ENCODE measurements around the gene ACP7. TPM values are rescaled to one million over a fixed set of nuclear protein-coding genes. Genes with fewer than 3 reads are reported as not detected.
"Not testable (repeated sequence)": the region's sequence is repeated elsewhere in the genome, so short reads cannot be mapped to it uniquely, and the experiment has no call there.

Gene ACP7
- total RNA-seq, 1 experiment from 2014 or later, result not detected

DNA sequence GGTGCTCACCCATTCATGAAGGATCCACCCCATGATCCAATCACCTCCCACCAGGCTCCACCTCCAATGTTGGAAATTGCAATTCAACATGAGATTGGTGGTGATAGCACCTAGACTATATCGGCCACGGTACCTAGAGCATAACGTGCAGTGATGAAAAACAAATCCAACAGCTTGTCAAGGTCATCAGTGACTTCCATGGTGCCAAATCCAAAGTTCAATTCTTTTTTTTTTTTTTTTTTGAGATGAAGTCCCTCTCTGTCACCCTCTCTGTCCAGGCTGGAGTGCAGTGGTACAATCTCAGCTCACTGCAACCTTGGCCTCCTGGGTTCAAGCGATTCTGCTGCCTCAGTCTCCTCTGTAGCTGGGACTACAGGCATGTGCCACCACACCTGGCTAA, 17.1 kb upstream of the ACP7 start:
- no peak for DNase-seq
- Histone ChIP-seq H3K27me3 (no peaks in the 10 kb centered on the region), H3K9me3 (peaks cover 4% of the 10 kb centered on the region; the same call in 1 of the 2 replicates), H3K4me3 (no peak overlapping the region), H3K36me3 (no peaks in the 10 kb centered on the region)

DNA sequence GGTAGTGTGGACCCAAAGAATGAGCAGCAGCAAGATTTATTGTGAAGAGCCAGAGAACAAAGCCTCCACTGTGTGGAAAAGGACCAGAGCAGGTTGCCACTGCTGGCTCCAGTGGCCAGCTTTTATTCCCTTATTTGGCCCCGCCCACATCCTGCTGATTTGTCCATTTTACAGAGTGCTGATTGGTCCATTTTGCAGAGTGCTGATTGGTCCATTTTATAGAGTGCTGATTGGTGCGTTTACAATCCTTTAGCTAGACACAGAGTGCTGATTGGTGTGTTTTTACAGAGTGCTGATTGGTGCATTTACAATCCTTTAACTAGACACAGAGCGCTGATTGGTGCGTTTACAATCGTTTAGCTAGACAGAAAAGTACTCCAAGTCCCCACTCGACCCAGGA, 15.9 kb upstream of the ACP7 start:
- not testable (repeated sequence) for H3K36me3 ChIP-seq, H3K4me3 ChIP-seq, H3K9me3 ChIP-seq, H3K27me3 ChIP-seq, DNase-seq

DNA sequence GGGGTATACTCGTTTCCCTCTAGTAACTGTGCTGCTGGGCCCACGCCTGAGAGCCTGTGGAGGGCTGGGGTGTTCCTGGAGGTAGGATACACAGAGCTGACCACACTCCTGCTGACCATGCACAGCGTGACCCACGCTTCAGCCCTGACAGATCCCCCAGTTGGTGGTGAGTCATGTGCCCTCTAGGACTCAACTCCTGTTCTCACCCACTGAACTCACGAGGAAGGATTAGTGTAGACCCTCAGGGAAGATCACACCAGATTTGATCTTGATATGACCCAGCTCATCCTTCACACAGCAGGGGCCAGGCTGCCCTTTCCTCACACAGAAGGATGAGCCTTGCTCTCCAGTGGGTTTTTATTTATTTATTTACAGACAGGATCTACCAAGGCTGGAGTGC, 13.3 kb upstream of the ACP7 start:
- peak; percentile 57 for DNase-seq
- no peaks in the 10 kb centered on the region for H3K36me3 ChIP-seq
- no peak overlapping the region for H3K4me3 ChIP-seq
- no peaks in the 10 kb centered on the region for H3K27me3 ChIP-seq
- peaks cover 4% of the 10 kb centered on the region; the same call in 1 of the 2 replicates for H3K9me3 ChIP-seq

DNA sequence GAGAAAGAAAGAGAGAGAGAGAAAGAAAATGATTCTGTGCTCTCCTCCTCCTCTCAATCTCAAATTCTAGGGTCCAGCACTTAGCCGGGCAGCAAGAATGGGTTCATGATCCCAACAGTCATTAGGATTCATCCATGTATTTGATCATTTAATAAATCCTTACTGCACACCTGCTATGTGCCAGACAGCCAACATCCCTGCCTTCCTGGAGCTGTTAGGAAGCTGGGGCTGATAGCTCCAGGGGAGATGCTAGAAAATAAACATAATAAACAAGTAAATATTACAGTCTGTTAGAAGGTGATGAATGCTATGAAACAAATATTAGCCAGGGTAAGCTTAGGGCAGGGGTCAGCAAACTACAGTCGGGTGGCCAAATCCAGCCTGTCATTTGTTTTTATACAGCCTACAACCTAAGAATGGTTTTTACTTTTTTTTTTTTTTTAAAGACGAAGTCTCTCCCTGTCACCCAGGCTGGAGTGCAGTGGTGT, 9.9 kb upstream of the ACP7 start:
- Histone ChIP-seq H3K36me3 (no peaks in the 10 kb centered on the region), H3K27me3 (no peaks in the 10 kb centered on the region), H3K9me3 (no peaks in the 10 kb centered on the region), H3K4me3 (no peak overlapping the region)
- no peak for DNase-seq

DNA sequence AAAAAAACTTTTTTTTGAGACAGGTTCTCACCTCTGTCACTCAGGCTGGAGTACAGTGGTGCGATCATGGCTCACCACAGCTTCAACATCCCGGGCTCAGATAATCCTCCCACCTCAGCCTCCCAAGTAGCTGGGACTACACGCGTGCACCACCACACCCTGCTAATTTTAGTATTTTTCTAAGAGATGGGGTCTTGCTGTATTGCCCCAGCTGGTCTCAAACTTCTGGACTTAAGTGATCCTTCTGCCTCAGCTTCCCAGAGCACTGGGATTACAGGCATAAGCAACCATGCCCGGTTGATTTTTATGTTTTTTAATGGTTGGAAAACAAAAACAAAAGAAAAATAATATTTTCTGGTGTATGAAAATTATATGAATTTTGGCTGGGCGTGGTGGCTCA, 9.2 kb upstream of the ACP7 start:
- Histone ChIP-seq H3K36me3 (no peaks in the 10 kb centered on the region), H3K27me3 (no peaks in the 10 kb centered on the region), H3K9me3 (no peaks in the 10 kb centered on the region), H3K4me3 (no peak overlapping the region)
- no peak for DNase-seq

DNA sequence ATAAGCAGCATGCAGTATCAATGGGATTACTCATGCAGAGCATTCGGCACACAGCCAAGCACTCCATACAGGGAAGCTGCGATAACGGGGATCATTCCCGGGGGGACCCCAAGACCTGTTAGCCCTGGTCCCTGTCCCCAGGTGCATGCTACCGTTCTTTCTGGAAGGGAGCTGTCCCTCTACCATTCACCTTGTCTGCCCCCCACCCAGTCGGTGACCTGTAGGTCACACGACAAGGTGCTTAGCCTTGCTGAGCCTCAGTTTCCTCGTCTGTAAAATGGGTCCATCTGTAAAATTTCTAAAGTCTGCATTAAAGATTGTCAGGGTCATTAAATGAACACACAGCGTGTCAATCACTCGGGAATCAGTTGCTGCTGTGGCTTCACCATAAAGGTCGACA, 6.8 kb upstream of the ACP7 start:
- DNase-seq, result no peak
- Histone ChIP-seq H3K36me3 (no peaks in the 10 kb centered on the region), H3K9me3 (no peaks in the 10 kb centered on the region), H3K27me3 (no peaks in the 10 kb centered on the region), H3K4me3 (no peak overlapping the region)

DNA sequence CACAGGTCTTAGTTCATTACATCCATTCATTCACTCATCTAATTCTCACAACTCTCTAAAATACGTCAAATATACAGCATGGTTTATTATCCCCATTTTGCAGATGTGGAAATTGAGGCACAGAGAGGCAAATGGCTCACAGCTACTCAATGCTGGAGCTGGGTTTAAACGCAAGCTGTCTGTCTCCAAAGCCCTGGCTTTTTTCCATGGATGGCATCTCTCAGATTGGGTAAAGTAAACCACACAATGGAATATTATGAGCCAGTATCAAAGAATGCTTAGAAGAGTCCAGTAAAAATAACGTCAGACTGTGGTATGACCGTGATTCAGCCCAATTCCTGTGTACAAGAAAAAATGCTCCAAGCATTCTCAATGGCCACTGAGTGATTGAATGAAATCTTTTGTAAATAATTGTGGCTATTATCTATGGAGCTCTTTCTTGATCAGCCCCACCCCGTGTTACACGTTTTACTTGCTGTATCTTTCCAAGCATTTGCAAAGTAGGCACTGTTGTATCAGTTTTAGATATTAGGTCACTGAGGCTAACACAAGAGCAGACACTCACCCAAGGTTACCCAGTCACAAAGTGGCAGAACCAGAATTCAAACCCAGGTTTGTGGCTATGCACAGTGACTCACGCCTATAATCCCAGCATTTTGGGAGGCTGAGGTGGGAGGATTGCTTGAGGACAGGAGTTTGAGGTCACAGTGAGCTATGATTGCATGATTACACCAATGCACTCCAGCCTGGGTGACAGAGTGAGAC, 5.5 kb upstream of the ACP7 start:
- peak; percentile 88 for DNase-seq
- Histone ChIP-seq H3K36me3 (no peaks in the 10 kb centered on the region), H3K4me3 (no peak overlapping the region)

DNA sequence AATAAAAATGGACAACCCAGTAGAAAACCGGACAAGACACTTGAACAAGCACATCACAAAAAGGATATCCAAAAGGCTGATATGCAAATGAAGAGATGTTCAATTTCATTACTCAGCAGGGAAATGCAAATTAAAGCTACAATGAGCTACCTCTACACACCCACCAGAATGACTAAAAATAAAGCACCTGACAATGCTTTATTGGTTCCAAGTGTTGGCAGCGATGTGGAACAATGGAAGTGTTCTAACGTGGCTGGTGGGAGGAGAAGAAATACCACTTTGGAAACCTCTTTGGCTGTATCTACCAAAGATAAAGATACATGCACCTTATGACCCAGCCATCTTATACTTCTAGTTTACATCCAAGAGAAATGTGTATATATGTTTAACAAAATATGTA, 3.7 kb upstream of the ACP7 start:
- Histone ChIP-seq H3K36me3 (no peaks in the 10 kb centered on the region), H3K27me3 (no peaks in the 10 kb centered on the region), H3K4me3 (no peak overlapping the region), H3K9me3 (no peaks in the 10 kb centered on the region)
- DNase-seq, result no peak

More for the DNA sequence above, 5.5 kb upstream of the ACP7 start:
- Histone ChIP-seq H3K27me3 (no peaks in the 10 kb centered on the region), H3K9me3 (no peaks in the 10 kb centered on the region)

DNA sequence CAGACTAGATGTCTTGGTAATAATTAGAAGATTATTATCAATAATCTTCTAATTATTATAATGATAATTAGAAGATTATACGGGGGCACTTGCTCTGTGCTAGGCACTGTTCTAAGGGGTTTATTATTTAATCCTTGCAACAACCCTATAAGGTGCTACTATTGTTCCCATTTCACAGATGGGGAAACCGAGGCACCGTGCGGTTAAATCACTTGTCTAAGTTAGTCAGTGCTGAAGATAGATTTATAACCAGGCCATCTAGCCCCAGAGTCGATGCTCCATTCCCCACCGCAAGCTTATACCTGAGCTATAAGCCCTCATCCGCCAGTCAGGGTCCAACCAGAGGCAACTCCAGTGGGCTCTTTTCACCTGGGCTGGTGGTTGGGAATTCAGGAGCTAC, 2.0 kb upstream of the ACP7 start:
- Histone ChIP-seq H3K9me3 (no peaks in the 10 kb centered on the region), H3K27me3 (no peaks in the 10 kb centered on the region), H3K4me3 (no peak overlapping the region), H3K36me3 (no peaks in the 10 kb centered on the region)
- no peak for DNase-seq

DNA sequence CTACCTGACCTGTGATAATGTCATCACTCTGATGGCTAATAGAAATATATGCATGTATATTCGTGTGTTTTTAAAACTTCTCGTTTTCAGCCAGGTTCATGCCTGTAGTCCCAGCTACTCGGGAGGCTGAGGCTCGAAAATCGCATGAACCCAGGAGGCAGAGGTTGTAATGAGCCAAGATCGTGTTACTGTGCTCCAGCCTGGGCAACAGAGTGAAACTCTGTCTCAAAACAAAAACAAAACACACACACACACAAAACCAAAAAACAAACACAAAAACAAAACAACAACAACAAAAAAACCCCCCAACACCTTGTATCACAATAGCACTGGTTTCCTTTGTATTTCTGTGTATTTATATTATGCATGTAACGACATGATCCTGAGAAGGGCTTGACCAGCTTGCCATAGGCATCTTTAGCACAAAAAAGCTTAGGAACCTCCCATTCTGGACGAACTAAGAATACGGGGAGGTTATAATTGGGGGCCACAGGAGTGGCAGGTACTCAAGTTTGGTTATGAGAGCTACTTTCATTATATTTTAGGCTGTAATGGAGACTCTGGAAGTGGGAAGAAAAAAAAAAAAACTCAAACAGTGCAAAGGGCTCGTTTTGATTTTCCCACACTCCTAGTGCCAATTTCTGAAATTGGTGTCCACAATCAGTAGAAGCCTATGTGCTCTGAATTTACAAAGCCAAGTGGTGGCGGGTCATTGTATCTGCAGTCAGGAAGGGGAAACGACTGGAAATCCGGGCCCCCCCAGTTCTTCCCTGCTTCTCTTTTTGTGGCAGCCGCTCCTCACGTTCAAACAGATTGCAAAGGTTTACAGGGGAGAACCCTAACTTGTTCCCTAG, 1.2 kb upstream of the ACP7 start:
- Histone ChIP-seq H3K9me3 (no peaks in the 10 kb centered on the region), H3K27me3 (no peaks in the 10 kb centered on the region), H3K36me3 (no peaks in the 10 kb centered on the region), H3K4me3 (no peak overlapping the region; the same call in 1 of the 2 replicates)
- DNase-seq, result no peak

DNA sequence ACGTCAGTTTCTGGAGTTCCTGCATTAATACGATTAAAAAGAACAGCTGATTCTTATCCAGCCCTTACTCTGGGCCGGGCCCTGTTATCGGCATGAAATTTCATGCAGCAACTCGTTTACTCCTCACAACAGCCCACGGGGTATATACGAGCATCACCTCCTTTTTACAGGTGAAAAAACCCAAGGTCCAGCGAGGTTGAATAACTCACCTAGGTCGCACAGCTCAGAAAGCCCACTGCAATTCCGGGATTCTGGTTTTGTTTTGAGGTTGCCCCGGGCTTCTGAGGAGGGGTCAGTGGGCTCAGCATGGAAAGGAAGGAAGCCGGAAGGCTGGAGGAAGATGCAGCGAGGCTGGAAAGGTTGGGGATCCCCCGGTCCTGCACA, 577 bp upstream of the ACP7 start:
- DNase-seq, result no peak
- Histone ChIP-seq H3K27me3 (no peaks in the 10 kb centered on the region), H3K9me3 (no peaks in the 10 kb centered on the region), H3K4me3 (no peak overlapping the region), H3K36me3 (no peaks in the 10 kb centered on the region)

DNA sequence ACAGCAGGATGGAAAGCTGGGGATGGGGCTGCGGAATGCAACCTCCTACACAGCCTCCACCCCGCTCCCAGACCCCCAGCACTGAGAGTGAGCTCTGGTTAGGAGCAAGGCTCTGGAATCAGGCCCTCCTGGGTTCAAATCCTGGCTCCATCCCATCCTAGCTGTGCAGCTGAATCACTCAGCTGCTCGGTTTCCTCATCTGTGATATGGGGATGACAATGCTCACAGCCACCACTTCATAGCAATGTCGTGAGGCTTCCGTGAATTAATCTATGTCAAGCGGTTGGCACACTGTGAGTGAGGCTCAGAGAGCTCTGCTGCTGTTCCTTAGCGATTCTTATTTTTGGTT, 538 bp downstream of the ACP7 start:
- Histone ChIP-seq H3K36me3 (no peaks in the 10 kb centered on the region), H3K27me3 (no peaks in the 10 kb centered on the region), H3K4me3 (no peak overlapping the region), H3K9me3 (no peaks in the 10 kb centered on the region)
- no peak for DNase-seq

DNA sequence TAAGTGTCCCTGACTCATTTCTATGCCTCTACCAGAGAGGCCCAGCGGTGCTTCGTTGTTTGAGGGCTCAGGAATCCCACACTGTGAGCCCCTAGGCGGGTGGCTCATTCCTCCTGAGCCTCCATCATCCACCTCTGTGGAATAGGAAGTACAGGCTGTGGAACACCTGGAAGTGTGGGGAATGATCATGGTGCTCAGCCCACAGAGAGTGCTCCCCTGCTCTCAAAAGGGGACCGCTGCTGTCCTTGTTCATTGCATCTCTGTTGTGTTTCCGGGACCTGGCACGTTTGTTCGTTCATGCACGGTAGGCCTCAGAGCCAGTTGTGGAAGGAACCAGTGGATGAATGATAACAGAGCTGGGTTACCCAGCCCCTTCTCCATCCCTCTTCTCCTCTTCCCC, 1.2 kb downstream of the ACP7 start:
- Histone ChIP-seq H3K27me3 (no peaks in the 10 kb centered on the region), H3K4me3 (no peak overlapping the region), H3K9me3 (no peaks in the 10 kb centered on the region), H3K36me3 (no peaks in the 10 kb centered on the region)
- no peak for DNase-seq

DNA sequence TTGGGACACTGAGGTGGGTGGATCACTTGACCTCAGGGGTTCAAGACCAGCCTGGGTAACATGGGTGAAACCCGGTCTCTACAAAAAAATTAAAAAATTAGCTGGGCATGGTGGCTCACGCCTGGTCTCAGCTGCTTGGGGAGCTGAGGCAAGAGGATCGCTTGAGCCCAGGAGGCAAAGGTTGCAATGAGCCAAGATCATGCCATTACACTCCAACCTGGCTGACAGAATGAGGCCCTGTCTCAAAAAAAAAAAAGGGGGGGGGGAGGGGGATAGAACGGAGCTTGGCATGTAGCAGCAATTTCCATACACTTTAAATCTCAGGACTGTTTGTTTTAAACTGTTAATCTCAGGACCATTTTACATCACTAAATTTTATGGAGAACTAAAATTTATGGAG, 2.2 kb downstream of the ACP7 start:
- no peaks in the 10 kb centered on the region for H3K36me3 ChIP-seq
- no peaks in the 10 kb centered on the region for H3K27me3 ChIP-seq
- no peak for DNase-seq
- no peak overlapping the region for H3K4me3 ChIP-seq
- H3K9me3 ChIP-seq, result no peaks in the 10 kb centered on the region

DNA sequence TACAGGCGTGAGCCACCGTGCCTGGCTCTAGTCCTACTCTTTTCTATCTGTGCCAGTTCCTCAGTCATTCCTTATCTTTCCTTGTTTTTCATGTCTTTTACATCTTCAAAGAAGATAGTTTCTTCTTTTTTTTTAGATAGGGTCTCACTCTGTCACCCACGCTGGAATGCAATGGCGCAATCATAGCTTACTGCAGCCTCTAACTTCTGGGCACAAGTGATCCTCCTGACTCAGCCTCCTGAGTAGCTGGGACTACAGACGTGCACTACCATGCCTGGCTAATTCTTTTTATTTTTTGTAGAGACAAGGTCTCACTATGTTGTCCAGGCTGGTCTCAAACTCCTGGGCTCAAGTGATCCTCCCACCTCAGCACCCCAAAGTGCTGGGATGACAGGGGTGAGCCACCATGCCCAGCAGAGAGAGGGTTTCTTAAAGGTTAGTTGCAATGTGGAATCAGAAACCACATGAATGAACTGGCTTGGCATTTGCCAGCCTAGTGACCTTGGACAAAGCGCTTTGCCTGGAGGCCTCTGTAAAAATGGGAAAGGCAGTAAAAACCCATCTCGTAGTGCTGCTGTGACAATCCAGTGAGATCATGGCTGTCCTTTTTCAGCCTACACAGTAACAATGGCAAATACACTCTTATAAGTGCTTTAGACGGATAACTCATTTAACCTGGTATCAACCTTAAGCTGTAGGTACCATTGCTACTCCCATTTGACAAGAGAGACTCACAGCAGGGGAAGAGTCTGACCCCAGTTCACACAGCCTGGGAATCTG, 3.9 kb downstream of the ACP7 start:
- no peak overlapping the region for H3K4me3 ChIP-seq
- no peak for DNase-seq
- H3K27me3 ChIP-seq, result peaks cover 3% of the 10 kb centered on the region; the same call in 1 of the 2 replicates
- no peaks in the 10 kb centered on the region for H3K36me3 ChIP-seq
- H3K9me3 ChIP-seq, result no peaks in the 10 kb centered on the region

DNA sequence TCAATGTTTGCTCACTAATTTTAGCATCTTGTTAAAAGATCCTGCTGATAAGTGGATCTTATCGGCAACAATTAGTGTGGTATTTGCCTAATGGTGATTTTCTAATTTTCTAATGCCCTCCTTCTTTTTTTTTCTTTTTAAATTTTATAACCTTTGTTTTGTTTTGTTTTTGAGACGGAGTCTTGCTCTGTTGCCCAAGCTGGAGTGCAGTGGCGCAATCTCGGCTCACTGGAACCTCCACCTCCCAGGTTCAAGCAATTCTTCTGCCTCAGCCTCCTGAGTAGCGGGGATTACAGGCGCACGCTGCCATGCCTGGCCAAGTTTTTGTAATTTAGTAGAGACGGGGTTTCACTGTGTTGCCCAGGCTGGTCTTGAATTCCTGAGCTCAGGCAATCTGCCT, 5.8 kb downstream of the ACP7 start:
- H3K4me3 ChIP-seq, H3K27me3 ChIP-seq, H3K36me3 ChIP-seq, DNase-seq, H3K9me3 ChIP-seq: not testable (repeated sequence)

DNA sequence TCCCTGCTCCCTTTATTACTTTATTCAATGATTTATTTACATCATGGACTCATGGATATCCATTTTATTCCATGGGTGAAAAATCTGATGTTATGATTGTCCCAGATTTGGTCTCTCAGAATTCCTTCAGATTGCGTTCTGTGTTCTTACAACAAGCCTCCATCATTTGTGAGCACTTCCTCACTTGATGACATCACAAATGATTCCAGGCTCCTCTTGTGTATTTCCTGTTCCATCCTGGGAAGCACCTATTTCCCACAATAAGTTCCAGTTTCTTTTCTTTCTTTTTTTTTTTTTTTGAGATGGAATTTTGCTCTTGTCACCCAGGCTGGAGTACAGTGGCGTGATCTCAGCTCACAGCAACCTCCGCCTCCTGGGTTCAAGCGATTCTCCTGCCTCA, 6.7 kb downstream of the ACP7 start:
- H3K27me3 ChIP-seq, result peaks cover 3% of the 10 kb centered on the region; the same call in 1 of the 2 replicates
- no peak overlapping the region for H3K4me3 ChIP-seq
- H3K36me3 ChIP-seq, result no peaks in the 10 kb centered on the region
- H3K9me3 ChIP-seq, result no peaks in the 10 kb centered on the region
- DNase-seq, result no peak
